Upper lobe of right lung (tissue), 1 donor: Measurements from ENCODE around the gene FDPS. TPM values are rescaled to one million over a fixed set of nuclear protein-coding genes. Genes with fewer than 3 reads are reported as not detected.

Source experiments
- ATAC-seq: fragments of 200-7000 bp; cut with Tn5 transposase; one replicate; pipeline ENCODE4 v1.9.1; 2020; ENCODE audit warnings: mild to moderate bottlenecking, moderate library complexity
- DNase-seq: peaks from one replicate; pipeline ENCODE4 v3.0.0-alpha.2; 2020
- H3K27ac ChIP-seq: fragments of 200-600 bp; one replicate; pipeline ENCODE4 v1.8.0; 2022
- H3K27me3 ChIP-seq: fragments of 200-600 bp; one replicate; pipeline ENCODE4 v1.8.0; 2022; ENCODE audit warnings: mild to moderate bottlenecking
- H3K36me3 ChIP-seq: fragments of 200-600 bp; one replicate; pipeline ENCODE4 v1.8.0; 2022
- H3K4me1 ChIP-seq: fragments of 200-600 bp; one replicate; pipeline ENCODE4 v1.8.0; 2022
- H3K4me3 ChIP-seq: fragments of 200-600 bp; one replicate; pipeline ENCODE4 v1.8.0; 2022; ENCODE audit warnings: mild to moderate bottlenecking
- H3K9me3 ChIP-seq: fragments of 200-600 bp; one replicate; pipeline ENCODE4 v1.8.0; 2022
- intact Hi-C: fragments of 100-400 bp; cut with DNase I; formaldehyde crosslinking; loops from one replicate; pipeline ENCODE4 v1.11.0; 2022
- total RNA-seq: library from RNA; stranded (reverse); fragmentation: NEBNext Ultra II Directional; extraction: Animal tissue kit (Norgen Biotek cat#: 25700); gene quantifications from one replicate; pipeline ENCODE4 v1.2.1, GENCODE V29; 2021
- TF ChIP-seq, protein P1 (sequence below): fragments of 200-600 bp; IDR thresholded peaks from one replicate; pipeline ENCODE4 v1.8.0; 2022; ENCODE audit warnings: antibody characterized with exemption
- donor health status: DM: no; HTN: yes; CAD: no; lungs with severe emphysema.

FDPS gene
- total RNA-seq, 1 donor from 2014 or later, result 225 TPM

- intact Hi-C loops, result loop anchor here (10.0 kb wide), 1 partner anchor 75 kb away; the partner anchor contains the start of gene ENTREP3
- Histone ChIP-seq H3K27me3 (no peaks in the 10 kb centered on the region), H3K36me3 (peaks cover 58% of the 10 kb centered on the region), H3K4me3 (no peak overlapping the region), H3K27ac (no peak overlapping the region), H3K9me3 (no peaks in the 10 kb centered on the region), H3K4me1 (peaks cover 9% of the 10 kb centered on the region)
- TF ChIP-seq, protein P1, sequence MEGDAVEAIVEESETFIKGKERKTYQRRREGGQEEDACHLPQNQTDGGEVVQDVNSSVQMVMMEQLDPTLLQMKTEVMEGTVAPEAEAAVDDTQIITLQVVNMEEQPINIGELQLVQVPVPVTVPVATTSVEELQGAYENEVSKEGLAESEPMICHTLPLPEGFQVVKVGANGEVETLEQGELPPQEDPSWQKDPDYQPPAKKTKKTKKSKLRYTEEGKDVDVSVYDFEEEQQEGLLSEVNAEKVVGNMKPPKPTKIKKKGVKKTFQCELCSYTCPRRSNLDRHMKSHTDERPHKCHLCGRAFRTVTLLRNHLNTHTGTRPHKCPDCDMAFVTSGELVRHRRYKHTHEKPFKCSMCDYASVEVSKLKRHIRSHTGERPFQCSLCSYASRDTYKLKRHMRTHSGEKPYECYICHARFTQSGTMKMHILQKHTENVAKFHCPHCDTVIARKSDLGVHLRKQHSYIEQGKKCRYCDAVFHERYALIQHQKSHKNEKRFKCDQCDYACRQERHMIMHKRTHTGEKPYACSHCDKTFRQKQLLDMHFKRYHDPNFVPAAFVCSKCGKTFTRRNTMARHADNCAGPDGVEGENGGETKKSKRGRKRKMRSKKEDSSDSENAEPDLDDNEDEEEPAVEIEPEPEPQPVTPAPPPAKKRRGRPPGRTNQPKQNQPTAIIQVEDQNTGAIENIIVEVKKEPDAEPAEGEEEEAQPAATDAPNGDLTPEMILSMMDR, result no peak
- peak; percentile 60 for ATAC-seq
- DNase-seq, result peak; percentile 67
Measured at GRCh38 chr1:155329980-155330598, 21.4 kb downstream of the FDPS start.

GRCh38 chr1:155334962-155335361 is 26.3 kb downstream of the FDPS start:
- DNase-seq (no peak), ATAC-seq (no peak)
- H3K4me3 ChIP-seq, result no peak overlapping the region
- intact Hi-C loops, result no loop called here
- TF ChIP-seq, protein P1, result no peak
- H3K27me3 ChIP-seq, result no peaks in the 10 kb centered on the region
- H3K4me1 ChIP-seq, result no peaks in the 10 kb centered on the region
- H3K9me3 ChIP-seq, result no peaks in the 10 kb centered on the region
- H3K36me3 ChIP-seq, result peaks cover 72% of the 10 kb centered on the region
- no peak overlapping the region for H3K27ac ChIP-seq

GRCh38 chr1:155339515-155340097 is 30.9 kb downstream of the FDPS start:
- intact Hi-C loops, result no loop called here
- H3K27me3 ChIP-seq, result no peaks in the 10 kb centered on the region
- H3K36me3 ChIP-seq, result peaks cover 94% of the 10 kb centered on the region
- ATAC-seq, result no peak
- H3K4me3 ChIP-seq, result no peak overlapping the region
- no peak overlapping the region for H3K27ac ChIP-seq
- DNase-seq, result no peak
- no peaks in the 10 kb centered on the region for H3K4me1 ChIP-seq
- H3K9me3 ChIP-seq, result no peaks in the 10 kb centered on the region
- TF ChIP-seq, protein P1, result no peak

DNA sequence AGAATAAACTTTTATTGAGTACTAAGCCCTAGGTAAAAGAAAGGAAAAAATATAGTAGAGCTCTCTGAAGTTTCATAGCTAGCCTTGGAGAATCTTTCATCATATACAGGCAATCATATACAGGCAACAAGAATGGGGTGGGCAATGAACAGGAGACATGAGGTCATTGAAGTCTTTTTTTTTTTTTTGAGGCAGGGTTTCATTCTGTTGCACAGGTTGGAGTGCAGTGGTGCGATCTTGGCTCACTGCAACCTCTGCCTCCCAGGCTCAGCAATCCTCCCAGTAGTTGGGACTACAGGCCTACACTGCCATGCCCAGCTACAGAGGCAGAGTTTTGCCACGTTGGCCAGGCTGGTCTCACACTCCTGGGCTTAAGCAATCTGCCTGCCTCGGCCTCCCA is 34.2 kb downstream of the FDPS start:
- no peaks in the 10 kb centered on the region for H3K4me1 ChIP-seq
- intact Hi-C loops, result no loop called here
- no peak for DNase-seq
- TF ChIP-seq, protein P1, result no peak
- H3K36me3 ChIP-seq, result peaks cover 100% of the 10 kb centered on the region
- no peaks in the 10 kb centered on the region for H3K9me3 ChIP-seq
- ATAC-seq, result no peak
- H3K27ac ChIP-seq, result no peak overlapping the region
- H3K27me3 ChIP-seq, result no peaks in the 10 kb centered on the region
- H3K4me3 ChIP-seq, result no peak overlapping the region

DNA sequence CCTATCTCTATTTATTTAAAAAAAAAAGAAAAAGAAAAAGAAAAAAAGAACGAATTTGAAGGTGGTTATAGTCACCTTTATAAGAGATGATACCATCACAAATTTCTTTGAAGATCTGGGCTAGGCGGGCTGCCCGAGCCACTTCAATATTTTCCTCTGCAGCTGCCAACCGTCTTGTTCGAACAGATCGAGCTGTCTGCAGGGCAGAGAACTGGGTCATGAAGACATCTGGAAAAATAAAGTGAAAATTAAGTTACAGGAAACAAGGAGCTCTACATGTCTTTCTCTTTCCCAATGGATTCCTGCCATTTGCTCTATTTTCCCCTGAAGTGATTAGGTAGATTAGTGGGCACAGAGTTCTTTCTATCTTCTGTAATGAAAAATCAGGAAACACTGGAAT is 44.0 kb downstream of the FDPS start:
- Histone ChIP-seq H3K4me3 (no peak overlapping the region), H3K9me3 (no peaks in the 10 kb centered on the region), H3K36me3 (peaks cover 95% of the 10 kb centered on the region), H3K27ac (no peak overlapping the region), H3K27me3 (no peaks in the 10 kb centered on the region), H3K4me1 (no peaks in the 10 kb centered on the region)
- no peak for DNase-seq
- TF ChIP-seq, protein P1, result no peak
- ATAC-seq, result no peak
- intact Hi-C loops, result no loop called here
